Heart right ventricle (tissue), 16 donors: ENCODE results near the gene CRY1. TPM values are rescaled to one million over a fixed set of nuclear protein-coding genes. Genes with fewer than 3 reads are reported as not detected.

Experiments used
- ATAC-seq, 8 donors: fragments of 200-7000 bp; cut with Tn5 transposase; one replicate each; pipeline ENCODE4 v1.9.1; 2020; ENCODE audit warnings: mild to moderate bottlenecking in 8 of 8, moderate library complexity in 8 of 8, moderate number of reproducible peaks in 1 of 8
- DNase-seq, 2 donors: peaks; one replicate each; pipeline ENCODE4 v3.0.0-alpha.2; 2020
- H3K27ac ChIP-seq, 10 donors: fragments of 200-600 bp; sonication (generic) in 2 of 10; one replicate each; pipeline versions ENCODE4 v1.5.0 to v1.8.0; 2020 to 2022; ENCODE audit warnings: mild to moderate bottlenecking in 3 of 10
- H3K27me3 ChIP-seq, 7 donors: fragments of 200-600 bp; one replicate each; pipeline ENCODE4 v1.8.0; 2021 to 2022; ENCODE audit warnings: mild to moderate bottlenecking in 2 of 7
- H3K36me3 ChIP-seq, 9 donors: fragments of 200-600 bp; sonication (generic) in 1 of 9; one replicate each; pipeline versions ENCODE4 v1.5.0 to v1.8.0; 2020 to 2022; ENCODE audit warnings: mild to moderate bottlenecking in 2 of 9
- H3K4me1 ChIP-seq, 9 donors: fragments of 200-600 bp; sonication (generic) in 1 of 9; one replicate each; pipeline versions ENCODE4 v1.5.0 to v1.8.0; 2020 to 2022; ENCODE audit warnings: mild to moderate bottlenecking in 4 of 9
- H3K4me3 ChIP-seq, 10 donors: fragments of 200-600 bp; sonication (generic) in 2 of 10; one replicate each; pipeline versions ENCODE4 v1.5.0 to v1.8.0; 2020 to 2022; ENCODE audit warnings: mild to moderate bottlenecking in 7 of 10, moderate library complexity in 2 of 10
- H3K9me3 ChIP-seq, 11 donors: fragments of 200-600 bp in 10 of 11; sonication (generic) in 2 of 11; one replicate each; pipeline versions ENCODE4 v1.5.0 to v1.8.0; 2013 to 2022; ENCODE audit warnings: mild to moderate bottlenecking in 2 of 11, control low read depth in 1 of 11, moderate library complexity in 1 of 11
- WGBS, 2 donors: extraction: QIAGEN DNeasy Blood & Tissue Kit; methylation state at CpG; one replicate each; pipeline ENCODE4 v1.1.7; 2013; ENCODE audit warnings: inconsistent platforms in 1 of 2; 5-methylcytosine and 5-hydroxymethylcytosine counted together
- intact Hi-C, 10 donors: fragments of 100-400 bp; cut with DNase I; formaldehyde crosslinking; loops; one replicate each; pipeline versions ENCODE4 v1.11.1 to v1.14.2; 2022
- polyA plus RNA-seq, 2 donors: library from polyadenylated mRNA; stranded (reverse); fragments of 200-250 nt; gene quantifications; one replicate each; pipeline ENCODE4 v1.2.3, GENCODE V29; 2013
- total RNA-seq, 10 donors: library from RNA; stranded (reverse); fragmentation: NEBNext Ultra II Directional in 3 of 10; extraction: Animal tissue kit (Norgen Biotek cat#: 25700) in 3 of 10; gene quantifications; one replicate each; pipeline versions ENCODE4 v1.2.1 to v1.2.4, GENCODE V29; 2021 to 2023
- TF ChIP-seq, protein P1 (sequence below), 9 donors: fragments of 200-600 bp; sonication (generic) in 2 of 9; IDR thresholded peaks; one replicate each; pipeline versions ENCODE4 v1.5.0 to v1.8.0; 2021 to 2022; ENCODE audit warnings: antibody characterized with exemption in 9 of 9, mild to moderate bottlenecking in 5 of 9, moderate library complexity in 1 of 9
- donor health status: Arrhythmogenic right ventricular cardiomyopathy.
- donor health status: ischemic (EF 13 %, LVEDD 7.1; RV severe dilation, severe dysfunction).
- donor health status: healthy with polysubstance abuse.
- donor health status: DM: no; HTN: yes; CAD: no.
- donor health status: DM: no; HTN: no; CAD: no.
- donor health status: ischemic (EF 25% LVEDD 6.9; RV normal size, moderate dysfunction).
- donor health status: ischemic (EF 25% LVEDD 5.7; RV mildly dilated, moderate dysfunction).
- donor health status: healthy.
- donor health status: DM: yes; HTN: yes; CAD: no.
- donor health status: Ischemic cardiomyopathy.
- donor health status: ischemic (EF 35%, LVEDD 5.7; RV mildly dilated, moderate dysfunction).
- donor health status: nonischemic (EF 11% LVEDD 7.7; RV severe dilation, severe dysfunction).
- donor health status: DM: yes; HTN: yes; CAD: no.
- donor health status: PGD.
- donor health status: ischemic (EF 29% LVEDD 5.4; RV normal size, mild dysfunction).
- donor health status: nonischemic (EF 23%, LVEDD 6.1; RV moderate dilation, normal function).

The CRY1 gene
- total and polyA plus RNA-seq, 12 donors, result 5.1 to 18.7 (median 10.6) TPM

DNA sequence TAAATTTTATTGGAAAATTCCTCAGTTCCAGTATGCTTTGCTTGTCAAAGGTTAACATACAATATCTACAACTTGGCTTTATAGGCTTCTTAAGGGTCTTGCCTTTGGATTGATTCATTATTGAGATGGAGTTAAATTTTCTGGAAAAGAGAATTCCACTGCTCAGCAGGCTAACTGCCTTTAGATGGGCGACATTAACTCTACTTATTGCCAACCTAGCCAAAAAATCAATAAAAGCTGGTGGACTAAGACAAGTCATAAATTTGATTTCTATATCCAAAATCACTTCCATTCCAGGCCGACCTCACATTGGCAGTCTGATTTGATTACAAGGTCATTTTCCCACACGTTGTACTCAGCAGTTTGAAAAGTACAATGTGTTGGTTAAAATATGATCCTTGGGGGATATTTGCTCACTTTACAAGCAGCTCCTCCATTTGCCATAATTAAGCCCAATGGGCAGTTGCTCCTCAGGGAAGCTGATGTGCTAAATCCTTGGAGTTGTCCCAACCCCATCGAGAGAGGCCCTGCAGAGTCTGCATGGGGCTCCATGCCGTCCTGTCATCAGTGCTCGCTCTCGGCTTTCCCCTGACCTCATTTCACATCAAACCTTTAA, 36.1 kb upstream of the CRY1 start:
- ATAC-seq (no peak), DNase-seq (no peak)
- peaks cover 0 to 17% (median 0%) of the 10 kb centered on the region in 7 donors for H3K27me3 ChIP-seq
- TF ChIP-seq, protein P1, sequence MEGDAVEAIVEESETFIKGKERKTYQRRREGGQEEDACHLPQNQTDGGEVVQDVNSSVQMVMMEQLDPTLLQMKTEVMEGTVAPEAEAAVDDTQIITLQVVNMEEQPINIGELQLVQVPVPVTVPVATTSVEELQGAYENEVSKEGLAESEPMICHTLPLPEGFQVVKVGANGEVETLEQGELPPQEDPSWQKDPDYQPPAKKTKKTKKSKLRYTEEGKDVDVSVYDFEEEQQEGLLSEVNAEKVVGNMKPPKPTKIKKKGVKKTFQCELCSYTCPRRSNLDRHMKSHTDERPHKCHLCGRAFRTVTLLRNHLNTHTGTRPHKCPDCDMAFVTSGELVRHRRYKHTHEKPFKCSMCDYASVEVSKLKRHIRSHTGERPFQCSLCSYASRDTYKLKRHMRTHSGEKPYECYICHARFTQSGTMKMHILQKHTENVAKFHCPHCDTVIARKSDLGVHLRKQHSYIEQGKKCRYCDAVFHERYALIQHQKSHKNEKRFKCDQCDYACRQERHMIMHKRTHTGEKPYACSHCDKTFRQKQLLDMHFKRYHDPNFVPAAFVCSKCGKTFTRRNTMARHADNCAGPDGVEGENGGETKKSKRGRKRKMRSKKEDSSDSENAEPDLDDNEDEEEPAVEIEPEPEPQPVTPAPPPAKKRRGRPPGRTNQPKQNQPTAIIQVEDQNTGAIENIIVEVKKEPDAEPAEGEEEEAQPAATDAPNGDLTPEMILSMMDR (IDR thresholded peaks at IDR 0.05), result no peak
- peaks cover 0 to 2% (median 0%) of the 10 kb centered on the region in 9 donors for H3K4me1 ChIP-seq
- intact Hi-C loops, result no loop called here
- no peak overlapping the region for H3K27ac ChIP-seq
- 57 to 63% methylated on average over 7 of the region's 7 CpGs for WGBS, 2 donors
- no peak overlapping the region for H3K4me3 ChIP-seq
- no peaks in the 10 kb centered on the region for H3K9me3 ChIP-seq
- no peaks in the 10 kb centered on the region for H3K36me3 ChIP-seq

DNA sequence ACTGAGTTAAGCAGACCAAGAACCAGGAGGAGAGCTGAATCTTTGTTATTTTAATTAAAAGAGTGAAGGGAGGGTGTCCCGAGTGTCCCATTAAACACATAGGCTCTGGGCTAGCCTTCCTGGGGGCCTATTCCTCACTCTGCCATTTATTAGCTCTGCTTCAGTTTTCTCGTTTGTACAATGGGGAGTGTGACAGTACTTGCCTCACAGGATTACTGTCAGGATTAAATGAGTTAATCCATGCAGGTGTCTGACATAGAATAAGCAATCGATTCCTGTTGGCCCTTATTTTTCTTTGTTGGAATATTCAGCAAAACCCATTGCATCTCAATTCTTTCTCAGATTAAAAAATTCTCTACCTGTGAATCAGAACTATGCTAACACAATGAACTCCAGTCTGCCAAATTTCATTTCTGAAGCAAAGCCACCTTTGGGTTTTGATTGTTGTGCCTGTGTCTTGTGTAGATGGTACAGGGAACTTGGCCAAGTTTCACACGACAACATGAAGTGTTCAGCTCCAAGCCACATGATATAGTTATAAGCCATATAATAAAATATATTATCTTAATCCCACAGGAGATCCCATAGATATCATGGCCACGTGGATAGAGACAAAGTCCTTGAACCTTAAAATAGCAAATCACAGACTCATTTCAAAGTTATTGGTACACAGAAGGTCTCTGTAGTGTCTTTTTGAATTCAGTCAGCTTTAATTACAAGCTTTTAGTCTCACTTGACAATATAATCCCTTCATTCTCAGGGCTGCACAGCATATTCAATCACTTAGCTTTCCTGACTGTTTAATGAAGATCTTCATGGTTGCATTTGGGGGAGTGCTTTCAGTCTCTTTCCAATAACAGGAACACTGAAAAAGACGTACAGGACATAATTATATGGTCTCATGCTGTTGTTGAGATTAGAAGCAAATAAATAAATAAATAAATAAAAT, 34.4 kb upstream of the CRY1 start:
- intact Hi-C loops, result no loop called here
- Histone ChIP-seq H3K27me3 (peaks cover 0 to 33% (median 0%) of the 10 kb centered on the region in 7 donors), H3K36me3 (no peaks in the 10 kb centered on the region), H3K4me1 (peaks cover 0 to 2% (median 0%) of the 10 kb centered on the region in 9 donors), H3K9me3 (no peaks in the 10 kb centered on the region), H3K4me3 (no peak overlapping the region), H3K27ac (no peak overlapping the region)
- WGBS, 2 donors, result 64% methylated on average over 6 of the region's 6 CpGs
- TF ChIP-seq, protein P1 (IDR thresholded peaks at IDR 0.05), result no peak
- DNase-seq, result no peak
- ATAC-seq, result no peak

DNA sequence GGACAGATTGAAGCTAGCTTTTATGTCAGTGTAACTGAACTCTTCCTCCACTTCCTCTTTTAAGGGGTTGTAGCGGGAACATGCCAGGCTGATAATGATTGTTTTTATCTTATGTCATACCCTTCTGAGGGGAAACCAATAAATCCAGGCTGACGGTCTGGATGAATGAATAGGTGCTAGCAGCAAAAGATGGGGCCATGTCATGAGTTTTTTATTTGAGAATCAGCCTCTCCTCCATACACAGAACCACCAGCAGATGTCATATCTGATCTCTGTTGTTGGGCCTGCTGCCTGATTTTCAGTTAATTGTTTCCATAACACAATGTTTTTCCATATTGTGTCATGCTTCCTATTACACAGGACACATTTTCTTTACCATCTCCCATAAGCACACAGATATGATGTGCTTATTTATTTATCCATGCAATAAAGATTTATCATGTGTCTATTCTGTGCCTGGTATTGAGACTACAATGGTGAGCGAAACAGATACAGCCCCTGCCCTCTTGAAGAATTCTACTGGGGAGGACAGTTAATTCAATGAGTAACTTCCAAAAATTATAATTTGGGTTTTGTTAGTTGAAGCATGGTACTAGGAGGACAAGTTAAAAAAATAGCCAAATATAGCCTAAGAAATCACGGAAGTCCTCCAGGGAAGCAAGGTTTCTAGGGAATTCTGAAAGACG, 33.6 kb upstream of the CRY1 start:
- peaks cover 0 to 41% (median 7%) of the 10 kb centered on the region in 7 donors for H3K27me3 ChIP-seq
- H3K4me1 ChIP-seq, result peaks cover 0 to under 1% (median 0%) of the 10 kb centered on the region in 9 donors
- H3K9me3 ChIP-seq, result no peaks in the 10 kb centered on the region
- no peak for ATAC-seq
- DNase-seq, result no peak
- H3K27ac ChIP-seq, result no peak overlapping the region
- H3K36me3 ChIP-seq, result no peaks in the 10 kb centered on the region
- TF ChIP-seq, protein P1 (IDR thresholded peaks at IDR 0.05), result peak in 1 of 9 donors; percentile 15
- intact Hi-C loops, result no loop called here
- no peak overlapping the region for H3K4me3 ChIP-seq
- WGBS, 2 donors, result 70 to 76% methylated on average over 5 of the region's 5 CpGs

DNA sequence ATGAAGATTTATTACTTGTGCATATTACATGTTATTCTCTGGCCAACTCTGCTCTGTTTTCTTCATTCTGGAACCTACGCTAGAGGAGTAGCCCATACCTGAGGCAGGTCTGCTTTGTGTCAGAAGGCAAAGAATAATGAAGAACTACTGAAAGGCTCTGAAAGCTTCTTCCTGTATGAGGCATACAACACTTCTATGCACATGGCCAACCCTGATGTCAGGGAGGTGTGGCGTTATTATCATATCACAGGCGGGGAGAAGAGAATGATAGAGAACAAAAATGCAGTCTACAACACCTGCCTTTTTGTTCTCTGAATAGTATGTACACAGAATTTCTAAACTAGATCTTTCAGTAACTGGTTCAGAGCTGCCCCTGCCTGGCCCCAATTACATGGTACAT, 32.5 kb upstream of the CRY1 start:
- TF ChIP-seq, protein P1 (IDR thresholded peaks at IDR 0.05), result no peak
- Histone ChIP-seq H3K27ac (no peak overlapping the region), H3K9me3 (no peaks in the 10 kb centered on the region), H3K4me3 (no peak overlapping the region), H3K4me1 (no peaks in the 10 kb centered on the region), H3K36me3 (no peaks in the 10 kb centered on the region), H3K27me3 (peaks cover 0 to 48% (median 18%) of the 10 kb centered on the region in 7 donors)
- intact Hi-C loops, result no loop called here
- WGBS, 2 donors, result 37 to 51% methylated on average over 3 of the region's 3 CpGs
- DNase-seq (no peak), ATAC-seq (no peak)
